Type B pancreatic cell (in vitro differentiated cells): Measurements from ENCODE around the gene RTL1. TPM values are rescaled to one million over a fixed set of nuclear protein-coding genes. Genes with fewer than 3 reads are reported as not detected.

Experiments
- DNase-seq: peaks from one replicate; pipeline ENCODE4 v3.0.0; 2021; ENCODE audit warnings: mixed read lengths; ENCODE audit not compliant: unreplicated experiment; ENCODE audit errors: extremely low spot score
- H3K27ac Mint-ChIP-seq: 2 replicates; pipeline ENCODE4 v1.8.0; 2021; ENCODE audit warnings: mild to moderate bottlenecking, mixed read lengths
- H3K27me3 Mint-ChIP-seq: 2 replicates; pipeline ENCODE4 v1.8.0; 2021; ENCODE audit warnings: mixed read lengths
- H3K36me3 Mint-ChIP-seq: 2 replicates; pipeline ENCODE4 v1.8.0; 2021; ENCODE audit warnings: mixed read lengths
- H3K4me1 Mint-ChIP-seq: one replicate; pipeline ENCODE4 v1.8.0; 2021; ENCODE audit warnings: mixed read lengths; ENCODE audit not compliant: unreplicated experiment
- H3K4me3 Mint-ChIP-seq: 2 replicates; pipeline ENCODE4 v1.8.0; 2021; ENCODE audit warnings: mild to moderate bottlenecking, mixed read lengths
- H3K9me3 Mint-ChIP-seq: 2 replicates; pipeline ENCODE4 v1.8.0; 2021; ENCODE audit warnings: mixed read lengths
- CTCF ChIP-seq: fragments of 200-600 bp; sonication (generic); conservative IDR thresholded peaks from 2 replicates; pipeline ENCODE4 v1.5.0; 2021; ENCODE audit warnings: antibody characterized with exemption, mild to moderate bottlenecking
- total RNA-seq: library from RNA; stranded (reverse); gene quantifications from 2 replicates; pipeline ENCODE4 v1.2.1, GENCODE V29; 2021; ENCODE audit warnings: low replicate concordance

The RTL1 gene
- total RNA-seq, 1 donor from 2014 or later: 1.5 TPM

GRCh38 chr14:100851586-100851916 is 52.0 kb downstream of the RTL1 start:
- no peak for TF ChIP-seq CTCF
- DNase-seq: no peak
- Mint-ChIP-seq H3K4me1 (peaks cover 6% of the 10 kb centered on the region), H3K36me3 (no peaks in the 10 kb centered on the region), H3K9me3 (no peaks in the 10 kb centered on the region), H3K27ac (no peak overlapping the region), H3K27me3 (peaks cover 13% of the 10 kb centered on the region), H3K4me3 (no peak overlapping the region)

- TF ChIP-seq CTCF: peak; percentile 73
- Mint-ChIP-seq H3K27me3 (peaks cover 9% of the 10 kb centered on the region), H3K4me1 (peaks cover 2% of the 10 kb centered on the region), H3K9me3 (no peaks in the 10 kb centered on the region), H3K27ac (no peak overlapping the region), H3K36me3 (no peaks in the 10 kb centered on the region), H3K4me3 (no peak overlapping the region)
- no peak for DNase-seq
Measured at GRCh38 chr14:100850841-100851585, 52.5 kb downstream of the RTL1 start.

GRCh38 chr14:100849115-100849781 is 54.3 kb downstream of the RTL1 start:
- Mint-ChIP-seq H3K27me3 (peaks cover 3% of the 10 kb centered on the region), H3K4me3 (no peak overlapping the region), H3K9me3 (no peaks in the 10 kb centered on the region), H3K36me3 (no peaks in the 10 kb centered on the region), H3K27ac (no peak overlapping the region), H3K4me1 (peaks cover 4% of the 10 kb centered on the region)
- no peak for DNase-seq
- TF ChIP-seq CTCF: no peak

- Mint-ChIP-seq H3K27me3 (no peaks in the 10 kb centered on the region), H3K4me1 (peaks cover 22% of the 10 kb centered on the region), H3K36me3 (no peaks in the 10 kb centered on the region), H3K4me3 (no peak overlapping the region), H3K9me3 (no peaks in the 10 kb centered on the region), H3K27ac (no peak overlapping the region)
- no peak for TF ChIP-seq CTCF
- DNase-seq: no peak
Measured at GRCh38 chr14:100846309-100846859, 57.1 kb downstream of the RTL1 start.

GRCh38 chr14:100845341-100845740 is 58.2 kb downstream of the RTL1 start:
- Mint-ChIP-seq H3K4me1 (peaks cover 27% of the 10 kb centered on the region), H3K27me3 (peaks cover 5% of the 10 kb centered on the region), H3K4me3 (no peak overlapping the region), H3K9me3 (no peaks in the 10 kb centered on the region), H3K27ac (no peak overlapping the region), H3K36me3 (no peaks in the 10 kb centered on the region)
- DNase-seq: no peak
- TF ChIP-seq CTCF: no peak
